Activated T-helper 1 cell treated with Interleukin-2 at 50 U/mL for 16 hours (primary cell): ENCODE measurements around the gene MTURN.

Experiments
- DNase-seq: peaks from one replicate; pipeline ENCODE4 v3.0.0-alpha.2; 2020; ENCODE audit warnings: low read depth

Gene MTURN

DNA sequence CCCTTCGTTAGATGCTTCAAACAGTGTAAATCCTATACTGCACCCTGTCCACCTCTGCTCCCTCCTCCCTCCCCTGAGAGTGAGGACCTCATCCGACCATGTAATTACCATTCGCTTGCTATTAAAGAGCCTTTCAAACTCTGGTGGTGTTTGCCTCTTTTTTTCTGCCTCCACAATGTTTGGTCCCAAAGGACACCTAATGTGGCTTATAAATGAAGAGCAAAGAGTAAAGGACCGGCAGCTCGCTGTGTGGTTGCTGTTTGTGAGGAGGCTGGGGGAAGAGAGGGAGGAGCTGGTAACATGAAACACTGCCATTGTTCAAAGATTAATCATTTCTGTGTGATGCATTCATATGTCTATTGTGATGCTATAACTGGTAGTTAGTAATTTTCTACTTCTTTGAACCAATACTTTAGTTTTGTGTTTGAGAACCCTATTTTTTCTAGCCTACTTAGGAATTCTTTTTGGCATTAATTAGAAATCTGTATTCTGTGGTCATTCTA, 27.9 kb downstream of the MTURN start:
- no peak for DNase-seq

DNA sequence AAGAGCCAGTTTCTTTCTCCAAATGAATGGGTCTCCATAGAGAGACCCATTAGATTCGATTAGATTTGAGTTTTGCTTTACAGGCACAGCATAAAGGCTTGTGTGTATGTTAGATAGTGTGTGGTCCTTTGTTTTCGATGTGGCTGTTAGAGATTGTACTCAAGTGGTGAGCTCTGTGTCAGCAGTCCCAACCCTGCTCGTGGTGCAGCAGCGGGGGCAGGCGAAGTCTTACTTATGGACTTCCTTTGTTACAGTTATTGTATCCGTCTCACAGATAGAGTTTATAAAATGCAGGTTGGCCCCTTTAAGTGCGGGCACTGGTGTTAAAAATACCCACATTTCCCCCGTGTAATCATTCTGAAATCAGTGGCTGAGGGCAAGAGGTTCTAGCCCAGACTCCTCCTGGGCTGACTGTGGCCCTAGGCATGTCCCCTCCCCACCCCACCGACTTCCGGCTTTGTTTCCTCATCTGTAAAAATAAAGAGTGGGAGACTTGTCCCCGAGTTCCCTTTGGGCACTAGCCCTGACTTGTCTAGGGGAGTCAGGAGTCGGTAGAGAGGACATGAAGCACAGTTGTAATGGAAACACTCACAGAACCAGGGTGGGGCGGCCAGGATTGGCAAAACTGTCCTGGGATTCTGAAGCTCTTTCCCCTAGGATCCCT, 28.6 kb downstream of the MTURN start:
- DNase-seq: no peak

DNA sequence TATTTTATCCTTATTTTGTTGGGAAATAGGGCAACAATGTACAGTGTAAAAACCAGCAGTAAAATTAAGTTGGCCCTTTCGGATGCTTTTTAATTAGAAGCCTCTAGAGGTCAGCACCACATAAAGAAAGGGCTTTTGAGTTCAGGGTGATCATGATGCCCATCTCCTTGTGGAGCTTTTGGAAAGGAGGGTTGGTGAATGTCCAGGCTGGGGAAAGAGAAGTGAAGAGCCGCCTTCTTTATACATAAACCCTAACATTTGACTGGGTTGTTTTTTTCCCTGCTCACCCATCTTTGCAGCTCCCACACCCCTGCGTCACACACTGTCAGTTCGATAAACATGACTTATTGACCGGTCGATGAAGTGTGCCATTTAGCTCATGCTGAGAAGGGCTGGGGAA, 29.8 kb downstream of the MTURN start:
- no peak for DNase-seq

DNA sequence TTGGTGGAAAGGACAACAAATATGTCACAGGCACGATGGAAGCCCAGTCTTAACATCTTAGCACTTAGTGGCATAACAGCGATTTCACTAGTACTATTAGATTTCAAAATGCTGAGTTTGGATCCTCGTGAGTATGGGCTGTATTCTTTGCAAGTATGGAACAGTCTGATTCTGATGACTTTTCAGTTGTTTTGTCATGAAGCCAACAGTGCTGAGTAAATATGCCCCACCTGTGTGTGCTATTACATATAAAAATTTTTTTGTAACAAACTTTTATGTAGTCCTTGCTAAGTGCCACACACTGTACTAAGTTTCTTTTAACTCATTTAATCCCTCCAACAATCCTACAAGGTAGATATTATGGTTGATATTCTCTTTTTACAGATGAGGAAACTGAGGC, 30.8 kb downstream of the MTURN start:
- no peak for DNase-seq

DNA sequence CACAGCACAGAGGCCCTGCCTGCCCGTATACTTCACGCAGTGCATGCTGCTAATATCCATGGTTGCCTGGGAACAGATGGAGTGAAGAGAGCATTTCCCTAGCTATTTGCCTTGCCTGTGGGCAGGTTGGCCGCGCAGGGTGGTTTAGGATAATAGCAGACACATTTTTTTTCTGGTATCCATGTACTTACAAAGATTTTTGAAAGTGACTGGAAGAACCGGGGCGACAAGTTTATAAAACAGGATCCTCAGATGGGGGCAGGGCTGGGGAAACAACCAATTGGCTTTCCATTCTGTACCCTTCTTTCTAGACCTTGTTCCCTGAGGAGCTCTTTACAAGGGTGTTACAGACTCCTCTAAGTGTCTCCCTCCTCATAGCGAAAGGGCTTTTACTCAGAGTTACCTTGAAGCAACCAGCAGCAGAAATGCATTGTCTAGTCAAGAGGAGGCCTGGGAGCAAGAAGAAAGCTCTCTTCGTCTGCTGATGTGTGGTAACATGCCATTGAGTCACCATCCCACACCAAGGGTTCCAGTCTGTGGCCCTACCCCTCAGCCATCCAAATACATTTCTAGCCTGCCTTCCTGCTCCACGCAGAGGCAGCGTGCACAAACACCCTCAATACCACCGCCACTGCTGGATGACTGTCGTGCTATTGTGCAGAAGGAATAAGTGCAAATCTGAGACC, 31.5 kb downstream of the MTURN start:
- no peak for DNase-seq

DNA sequence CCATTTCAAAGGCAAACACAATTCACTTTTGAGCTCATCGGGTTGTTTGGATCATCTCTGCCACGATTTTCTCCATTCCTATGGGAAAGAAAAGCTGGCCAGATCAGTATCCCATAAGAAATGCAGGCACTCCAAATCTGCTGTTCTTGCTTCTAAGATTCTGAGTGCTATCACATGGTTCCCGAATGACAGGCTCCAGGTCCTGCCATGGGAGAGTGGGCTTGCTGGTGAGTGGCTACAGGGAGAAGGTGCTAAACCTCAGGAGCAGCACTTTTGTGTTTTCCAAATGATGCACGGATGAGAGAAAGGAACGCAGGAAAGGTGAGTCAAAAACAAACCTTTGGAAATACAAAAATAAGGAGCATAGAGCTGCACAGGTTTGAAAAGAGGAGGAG, 32.1 kb downstream of the MTURN start:
- DNase-seq: no peak

DNA sequence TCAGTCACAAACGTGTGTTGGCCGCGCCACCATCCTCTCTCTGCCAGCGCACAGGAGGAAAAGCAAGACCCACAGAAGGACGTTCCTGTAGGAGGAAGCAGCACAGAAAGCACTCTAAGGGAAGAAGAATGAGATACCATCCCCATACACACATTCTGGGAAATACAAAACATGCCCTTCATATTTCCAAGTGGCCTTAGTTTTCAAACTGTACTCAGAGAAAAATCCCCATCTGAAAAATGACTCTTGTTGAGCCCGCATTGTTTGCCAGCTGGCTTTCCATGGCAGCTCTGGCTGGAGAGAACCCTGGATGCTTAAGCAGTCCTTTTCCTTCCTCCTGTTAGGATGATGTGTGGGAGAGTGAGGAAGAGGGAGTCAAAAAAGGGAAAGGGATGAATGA, 33.1 kb downstream of the MTURN start:
- no peak for DNase-seq

DNA sequence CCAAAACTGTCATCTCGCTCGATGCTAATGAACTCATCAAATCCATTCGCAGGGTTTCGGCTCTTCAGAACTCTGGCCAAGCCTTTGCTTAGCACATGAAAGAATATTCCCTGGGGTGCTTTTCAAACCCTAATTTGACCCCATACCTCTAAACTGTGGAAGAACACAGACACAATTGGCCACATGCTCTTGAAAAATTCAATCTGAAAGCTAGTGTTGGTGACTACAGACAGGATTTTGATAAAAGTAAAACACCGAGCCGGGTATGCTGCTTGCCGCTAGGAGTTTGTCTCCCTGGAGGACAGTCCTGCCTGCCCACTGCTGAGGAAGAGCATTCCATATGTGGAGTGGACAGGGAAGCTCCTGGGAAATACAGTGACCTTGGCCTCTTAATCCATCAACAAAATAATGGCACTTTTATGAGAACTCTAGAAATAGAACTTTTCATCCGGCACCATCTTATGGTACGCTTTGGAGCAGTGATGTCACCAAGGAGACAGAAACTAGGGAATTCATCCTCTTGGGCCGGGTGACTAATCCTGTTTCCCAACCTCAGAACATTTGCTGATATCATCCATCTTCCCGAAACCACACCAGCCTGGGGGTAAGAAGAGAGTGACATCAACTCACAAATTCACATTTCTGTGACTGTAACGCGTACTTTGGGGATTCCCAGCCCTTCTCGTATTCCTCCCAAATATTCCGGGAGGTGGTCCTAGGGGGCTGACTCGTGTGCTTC, 34.2 kb downstream of the MTURN start:
- DNase-seq: no peak

DNA sequence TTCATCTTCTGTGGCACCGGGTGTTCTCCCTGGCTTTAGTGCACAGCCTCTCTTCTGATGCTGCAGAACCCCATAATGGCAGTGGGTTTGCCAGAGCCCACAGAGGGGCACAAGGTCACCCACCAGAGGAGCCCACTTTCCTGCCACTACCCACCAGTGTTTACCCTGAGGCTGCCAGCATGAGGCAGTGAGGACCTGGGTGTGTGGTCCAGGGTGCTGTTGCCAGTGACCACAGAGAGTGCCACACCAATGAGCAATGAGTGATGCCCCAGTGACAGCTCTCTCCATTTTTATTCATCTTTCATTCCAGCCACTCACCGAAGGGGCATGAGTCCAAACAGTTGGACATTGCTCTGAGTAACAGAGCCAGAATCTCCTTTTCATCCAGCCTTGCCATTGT, 34.8 kb downstream of the MTURN start:
- DNase-seq: no peak

DNA sequence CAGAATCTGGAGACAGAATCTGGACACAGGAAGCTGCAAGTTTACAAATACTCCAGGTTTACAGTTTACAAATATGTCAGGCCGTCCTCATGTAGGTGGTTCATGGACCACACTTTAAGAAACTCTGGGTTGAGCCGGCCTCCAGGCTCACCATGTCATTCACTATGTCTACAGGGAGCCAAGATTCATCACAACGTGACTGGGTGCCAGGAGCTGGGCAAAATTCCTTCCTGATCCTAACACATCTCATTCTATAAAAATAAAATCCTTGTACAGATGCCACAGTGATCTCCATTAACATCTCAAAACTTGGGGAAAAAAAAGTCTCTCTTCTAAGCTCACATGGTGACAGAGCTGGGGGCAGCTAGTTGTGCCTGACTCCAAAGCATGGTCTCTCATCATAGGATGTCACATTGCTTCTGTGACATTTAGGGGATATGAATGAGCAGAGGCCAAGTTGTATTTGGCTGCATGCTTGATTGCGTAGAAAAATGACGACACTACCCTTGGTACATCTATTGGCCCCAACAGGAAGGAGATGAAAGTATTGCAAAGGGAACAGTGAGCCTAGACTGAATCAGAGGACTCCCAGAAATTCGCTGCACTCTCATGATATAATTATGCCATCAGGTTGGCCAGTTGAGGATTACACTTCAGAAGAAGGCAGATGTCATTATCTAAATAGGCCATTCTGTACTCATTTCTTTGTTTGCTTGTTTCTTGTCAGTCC, 35.9 kb downstream of the MTURN start:
- DNase-seq: no peak

DNA sequence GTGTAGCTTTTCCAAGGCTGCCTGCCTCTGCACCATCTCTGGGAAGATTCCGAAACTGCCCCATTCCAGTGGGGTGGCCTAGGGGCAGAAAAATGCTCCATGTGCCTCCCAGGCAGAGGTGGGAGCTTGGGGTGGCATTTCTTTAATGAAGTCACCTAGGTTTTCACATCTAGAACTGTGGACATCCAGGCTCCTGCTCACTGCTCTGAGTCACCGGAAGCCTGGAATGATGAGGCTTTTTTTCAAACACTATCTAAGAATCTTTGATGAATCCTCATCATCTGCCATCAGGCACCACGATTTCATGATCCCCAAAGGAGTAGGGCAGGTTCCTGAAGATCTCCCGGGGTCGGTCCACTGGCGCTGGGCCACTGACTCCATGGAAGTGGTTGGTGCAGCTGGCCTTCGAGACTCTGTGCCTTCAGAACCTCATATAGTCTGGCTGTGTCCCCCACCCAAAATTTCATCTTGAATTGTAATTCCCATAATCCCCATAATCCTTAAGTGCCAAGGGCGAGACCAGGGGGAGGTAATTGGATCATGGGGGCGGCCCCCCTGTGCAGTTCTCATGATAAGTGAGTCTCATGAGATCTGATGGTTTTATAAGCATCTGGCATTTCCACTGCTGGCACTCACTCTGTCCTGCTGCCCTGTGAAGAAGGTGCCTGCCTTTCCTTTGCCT, 37.1 kb downstream of the MTURN start:
- no peak for DNase-seq

DNA sequence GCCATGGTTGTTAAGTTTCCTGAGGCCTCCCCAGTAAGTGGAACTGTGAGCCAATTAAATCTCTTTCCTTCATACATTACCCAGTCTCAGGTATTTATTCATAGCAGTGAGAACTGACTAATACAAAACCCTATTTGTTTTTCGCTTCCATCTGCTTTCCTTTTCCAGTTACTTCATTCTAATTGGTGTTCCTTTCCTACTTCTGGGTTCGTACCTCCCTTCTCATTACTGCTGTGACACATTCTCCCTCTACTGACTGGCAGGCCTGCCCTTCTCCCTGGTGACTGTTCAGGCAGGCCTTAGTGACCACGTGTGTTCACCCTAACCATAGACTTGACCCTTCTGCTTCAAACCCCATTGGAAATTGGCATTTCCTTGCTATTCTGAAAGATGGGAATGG, 37.7 kb downstream of the MTURN start:
- DNase-seq: no peak

DNA sequence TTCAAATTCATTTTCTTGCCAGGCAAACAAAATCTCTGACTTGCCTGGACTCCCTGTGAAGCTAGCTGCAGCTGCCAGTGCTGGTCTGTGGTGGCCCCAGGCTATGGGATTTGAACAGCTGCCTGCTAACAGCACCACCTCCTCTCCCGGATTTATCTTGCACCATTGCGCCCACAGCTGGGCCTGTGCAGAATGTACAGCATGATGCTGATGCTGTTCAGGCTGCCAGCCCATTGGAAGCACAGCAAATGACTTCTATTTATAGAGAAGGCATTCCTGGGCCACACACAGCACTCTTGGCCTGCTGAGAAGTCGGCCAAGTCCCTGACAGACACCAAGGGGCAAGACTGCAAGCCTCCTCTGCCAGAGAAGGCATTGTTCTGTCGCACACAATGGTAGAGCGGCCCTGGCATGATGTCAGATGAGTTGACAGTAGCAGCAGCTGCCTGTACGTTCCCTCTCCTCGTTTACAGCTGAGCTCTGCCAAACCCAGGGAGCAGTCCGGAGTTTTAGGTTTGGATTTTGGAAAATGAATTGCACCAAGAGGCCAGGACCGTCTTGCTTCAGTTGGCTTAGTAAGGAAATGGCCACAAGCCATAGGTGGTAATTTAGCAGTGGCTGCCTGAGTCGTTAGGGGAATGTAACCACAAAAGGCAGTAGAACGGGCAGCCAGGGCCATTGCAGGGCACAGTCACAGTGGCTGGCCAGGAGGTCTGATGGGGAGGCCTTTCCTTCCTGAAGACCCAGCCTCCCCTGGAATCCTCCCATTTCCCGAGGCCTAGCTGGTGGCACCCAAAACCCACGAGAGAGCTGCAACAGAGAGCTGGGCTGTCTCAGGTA, 38.5 kb downstream of the MTURN start:
- DNase-seq: no peak

DNA sequence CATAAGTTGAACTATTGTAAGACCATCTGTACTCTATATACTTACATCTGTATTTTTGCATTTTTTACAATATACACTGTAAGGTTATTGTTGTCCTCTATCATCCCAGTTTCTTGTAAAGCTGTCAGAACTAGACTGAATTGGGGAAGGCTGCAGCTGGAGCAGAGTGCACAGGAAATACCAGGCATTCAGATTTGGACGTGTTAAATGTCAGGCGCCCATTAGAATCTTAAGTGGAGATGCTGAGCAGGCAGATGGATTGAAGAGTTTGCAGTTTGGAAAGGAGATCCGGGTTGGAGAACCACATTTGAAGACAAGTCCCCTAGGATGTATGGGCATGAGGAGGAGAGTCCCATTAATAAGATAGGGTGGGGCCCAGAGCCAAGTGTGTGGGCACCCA, 40.4 kb downstream of the MTURN start:
- no peak for DNase-seq

DNA sequence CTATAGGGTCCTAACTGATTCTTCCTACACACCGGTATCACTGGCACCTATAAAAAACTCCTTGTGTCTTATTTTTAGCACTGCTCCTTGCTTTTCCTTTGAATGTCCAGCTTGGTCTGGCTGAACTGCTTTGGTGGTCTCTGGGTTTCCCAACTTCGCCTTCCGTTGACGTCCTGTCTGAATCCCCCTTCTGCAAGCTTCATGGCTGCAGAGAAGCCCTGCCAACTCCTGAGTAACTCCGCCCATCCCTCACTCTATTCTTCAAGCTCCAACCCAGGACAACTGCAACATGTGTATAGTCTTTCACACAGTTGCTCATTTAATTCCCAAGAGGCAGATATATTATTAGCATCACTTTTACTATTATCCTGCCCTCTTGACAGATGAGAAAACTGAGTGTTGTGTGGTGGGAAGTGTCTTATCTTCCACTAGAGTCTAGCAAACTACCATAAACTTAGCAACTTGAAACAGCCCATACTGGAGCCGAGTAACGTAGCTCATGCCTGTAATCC, 40.9 kb downstream of the MTURN start:
- DNase-seq: no peak

DNA sequence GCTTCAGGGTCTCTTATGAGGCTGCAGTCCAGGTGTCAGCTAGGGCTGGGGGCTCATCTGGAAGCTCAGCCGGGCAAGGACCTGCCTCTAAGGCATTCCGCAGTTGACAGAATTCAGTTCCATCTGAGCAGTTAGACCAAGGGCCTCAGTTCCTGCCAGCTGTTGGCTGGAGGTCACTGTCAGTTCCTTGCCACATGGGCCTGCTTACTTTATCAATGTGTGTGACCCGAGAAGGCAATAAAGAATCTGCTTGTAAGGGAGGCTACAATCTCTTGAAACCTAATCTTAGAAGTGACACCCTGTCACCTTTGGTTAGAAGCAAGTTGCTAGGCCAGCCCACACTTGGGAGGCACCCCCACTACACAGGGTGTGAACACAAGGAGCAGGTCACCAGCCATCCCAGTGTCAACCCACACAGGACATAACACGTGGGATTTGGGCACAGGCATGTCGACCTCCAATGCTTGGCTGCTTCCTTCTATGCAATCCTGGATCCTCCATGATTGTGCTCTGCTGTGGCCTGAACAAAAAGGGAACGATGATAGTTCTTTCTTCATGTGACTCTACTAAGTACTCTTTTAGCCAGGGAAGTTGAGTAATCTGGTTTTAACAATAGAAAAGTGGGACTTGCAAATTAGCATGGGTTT, 41.8 kb downstream of the MTURN start:
- DNase-seq: no peak

DNA sequence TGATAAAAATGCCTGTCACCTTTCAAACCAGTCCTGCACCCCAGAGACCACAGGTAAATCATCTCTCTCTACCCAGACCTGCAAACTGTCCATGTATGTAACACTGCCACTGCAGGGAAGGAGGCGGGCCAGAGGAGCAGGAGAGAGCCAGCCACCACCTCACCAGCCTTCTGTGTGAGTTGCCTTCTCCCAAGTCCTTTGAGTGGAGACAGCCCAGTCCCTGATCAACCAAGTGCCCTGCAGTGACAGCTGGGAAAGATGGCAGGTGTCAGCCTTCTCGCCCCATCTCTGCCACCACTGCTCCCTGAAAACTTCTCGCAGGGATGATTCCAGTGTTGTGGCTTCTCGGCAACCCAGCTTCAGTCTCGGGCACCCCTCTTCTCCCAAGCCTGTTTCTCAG, 42.4 kb downstream of the MTURN start:
- no peak for DNase-seq

DNA sequence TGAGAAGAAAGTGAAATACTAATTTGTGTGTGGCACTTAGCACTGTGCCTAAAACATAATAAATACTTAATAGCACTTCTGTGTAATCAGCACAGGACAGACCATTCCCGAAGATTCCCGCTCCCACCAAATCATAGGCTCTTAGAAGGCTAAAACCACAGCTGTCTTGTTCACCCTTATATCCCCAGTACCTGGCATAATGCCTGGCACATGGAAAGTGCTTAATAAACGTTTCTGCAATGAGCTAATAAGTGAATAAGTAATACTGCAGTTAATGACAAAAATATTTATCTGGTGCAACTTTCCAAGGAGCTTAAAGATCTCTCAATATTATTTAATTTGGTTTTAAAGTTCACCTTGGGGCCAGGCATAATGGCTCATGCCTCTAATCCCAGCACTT, 43.2 kb downstream of the MTURN start:
- DNase-seq: no peak

DNA sequence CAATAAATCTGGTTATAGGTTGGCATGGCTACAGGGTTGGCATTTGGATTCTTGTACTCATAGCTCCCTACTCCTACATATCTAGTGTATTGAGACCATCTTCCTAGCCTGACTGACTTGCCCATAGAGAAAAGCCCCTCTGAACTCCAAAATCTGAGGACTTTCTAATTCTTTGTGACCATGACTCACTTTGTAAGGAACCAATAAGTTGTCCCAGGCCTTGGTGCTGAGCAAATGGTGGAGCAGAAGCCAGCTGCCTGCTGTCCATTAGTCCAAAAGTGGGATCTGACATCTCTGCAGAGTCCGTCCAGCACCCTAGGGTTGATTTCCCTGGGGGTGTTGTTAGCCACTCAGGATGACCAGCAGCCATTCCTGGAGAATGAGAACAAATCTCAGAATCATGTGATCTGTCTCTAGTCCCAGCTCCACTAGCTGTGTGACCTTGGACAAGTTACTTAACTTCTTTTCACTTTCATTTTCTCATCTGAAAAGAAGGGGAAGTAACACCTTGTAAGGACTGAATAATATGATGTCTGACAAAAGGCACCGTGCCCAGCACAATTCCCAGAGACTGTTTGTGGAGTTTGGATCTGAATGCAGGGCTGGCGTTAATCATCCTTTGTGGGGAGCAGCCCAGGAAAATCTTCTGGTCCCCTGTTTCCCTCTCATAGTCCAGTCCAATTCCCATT, 44.1 kb downstream of the MTURN start:
- DNase-seq: no peak

DNA sequence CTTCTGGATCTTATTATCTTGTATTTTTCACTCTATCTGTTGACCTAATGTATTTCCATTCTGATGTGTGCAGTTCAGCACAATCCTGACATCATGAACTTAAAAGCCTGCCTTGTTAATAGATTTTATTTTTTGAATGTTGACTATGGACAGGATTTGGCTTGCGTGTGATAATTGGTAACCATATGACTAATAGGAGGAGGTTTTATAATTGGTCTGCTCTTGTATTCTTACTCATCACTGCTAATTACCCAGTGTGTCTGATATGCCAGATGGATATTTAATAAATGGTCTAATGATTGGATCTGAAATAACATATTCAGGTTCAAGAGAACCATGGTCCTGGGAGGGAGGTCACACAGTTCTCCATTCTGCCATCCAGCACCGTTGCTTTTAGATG, 45.9 kb downstream of the MTURN start:
- no peak for DNase-seq
